Esophagus squamous epithelium (tissue), 5 donors: ENCODE results near the gene HIF1A. TPM values are rescaled to one million over a fixed set of nuclear protein-coding genes. Genes with fewer than 3 reads are reported as not detected.
"Not testable (repeated sequence)": the region's sequence is repeated elsewhere in the genome, so short reads cannot be mapped to it uniquely, and the experiment has no call there.

Experiments used
- DNase-seq: peaks from one replicate; lab custom pipeline; 2025; lab: John Stamatoyannopoulos, UW
- H3K27ac ChIP-seq, 4 donors: fragments of 200-600 bp; sonication (generic); one replicate each; pipeline ENCODE4 v1.5.1; 2016 to 2019; ENCODE audit warnings: mild to moderate bottlenecking in 1 of 4
- H3K27me3 ChIP-seq, 4 donors: fragments of 200-600 bp; sonication (generic); 1 replicate in 3 of 4; 2 replicates in 1 of 4; pipeline versions ENCODE4 v1.5.1 to v1.6.0; 2017 to 2021; ENCODE audit warnings: antibody characterized with exemption in 1 of 4
- H3K36me3 ChIP-seq, 3 donors: fragments of 200-600 bp; sonication (generic); one replicate each; pipeline ENCODE4 v1.5.1; 2016 to 2019
- H3K4me1 ChIP-seq, 3 donors: fragments of 200-600 bp; sonication (generic); one replicate each; pipeline ENCODE4 v1.5.1; 2017 to 2019
- H3K4me3 ChIP-seq, 4 donors: fragments of 200-600 bp; sonication (generic); 1 replicate in 3 of 4; 2 replicates in 1 of 4; pipeline ENCODE4 v1.5.1; 2016 to 2019; ENCODE audit warnings: mild to moderate bottlenecking in 2 of 4, moderate library complexity in 1 of 4
- H3K9me3 ChIP-seq, 3 donors: fragments of 200-600 bp; sonication (generic); one replicate each; pipeline ENCODE4 v1.5.1; 2016 to 2019
- POLR2A ChIP-seq, 4 donors: fragments of 450-650 bp; IDR thresholded peaks; one replicate each; pipeline ENCODE4 v1.6.1; 2017; ENCODE audit warnings: antibody characterized with exemption in 4 of 4, mild to moderate bottlenecking in 4 of 4, moderate library complexity in 3 of 4
- WGBS, 2 donors: methylation state at CpG; one replicate each; pipeline ENCODE4 v1.1.5; 2018; 5-methylcytosine and 5-hydroxymethylcytosine counted together
- intact Hi-C: fragments of 100-400 bp; cut with DNase I; formaldehyde crosslinking; loops from one replicate; pipeline ENCODE4 v1.15.0; 2022
- total RNA-seq, 4 donors: library from RNA; depleted of rRNA; stranded (reverse); fragments of >200 nt; gene quantifications; one replicate each; pipeline ENCODE4 v1.1.0, GENCODE V29; 2016
- TF ChIP-seq, protein P1 (sequence below), 6 experiments: fragments of 450-650 bp in 4 of 6; fragments of 200-600 bp in 2 of 6; sonication (generic) in 2 of 6; IDR thresholded peaks; one replicate each; pipeline ENCODE4 v1.5.1; 2016 to 2019; ENCODE audit warnings: antibody characterized with exemption in 6 of 6, mild to moderate bottlenecking in 4 of 6, moderate library complexity in 4 of 6
- donor health status: DM: yes; HTN: yes; CAD: no.

HIF1A gene
- total RNA-seq, 4 donors from 2014 or later, result 108 to 199 (median 127) TPM

DNA sequence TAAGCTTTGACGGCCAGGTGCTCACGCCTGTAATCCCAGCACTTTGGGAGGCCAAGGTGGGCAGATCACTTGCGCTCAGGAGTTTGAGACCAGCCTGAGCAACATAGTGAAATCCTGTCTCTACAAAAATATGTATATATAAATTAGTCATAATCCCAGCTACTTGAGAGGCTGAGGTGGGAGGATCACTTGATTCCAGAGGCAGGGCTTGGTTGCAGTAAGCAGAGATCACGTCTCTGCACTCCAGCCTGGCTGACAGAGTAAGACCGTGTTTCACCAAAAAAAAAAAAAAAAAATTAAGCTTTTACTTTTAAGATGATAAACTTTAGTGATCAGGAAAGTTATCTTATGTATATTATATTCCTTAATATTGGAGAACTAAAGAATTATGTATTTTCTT is 48.9 kb downstream of the HIF1A start:
- Histone ChIP-seq H3K4me1 (no peaks in the 10 kb centered on the region), H3K9me3 (no peaks in the 10 kb centered on the region), H3K36me3 (peaks cover 3 to 100% (median 27%) of the 10 kb centered on the region in 3 donors), H3K4me3 (no peak overlapping the region), H3K27ac (no peak overlapping the region), H3K27me3 (no peaks in the 10 kb centered on the region)
- no peak for DNase-seq
- TF ChIP-seq POLR2A (IDR thresholded peaks at IDR 0.05), result no peak
- TF ChIP-seq, protein P1, sequence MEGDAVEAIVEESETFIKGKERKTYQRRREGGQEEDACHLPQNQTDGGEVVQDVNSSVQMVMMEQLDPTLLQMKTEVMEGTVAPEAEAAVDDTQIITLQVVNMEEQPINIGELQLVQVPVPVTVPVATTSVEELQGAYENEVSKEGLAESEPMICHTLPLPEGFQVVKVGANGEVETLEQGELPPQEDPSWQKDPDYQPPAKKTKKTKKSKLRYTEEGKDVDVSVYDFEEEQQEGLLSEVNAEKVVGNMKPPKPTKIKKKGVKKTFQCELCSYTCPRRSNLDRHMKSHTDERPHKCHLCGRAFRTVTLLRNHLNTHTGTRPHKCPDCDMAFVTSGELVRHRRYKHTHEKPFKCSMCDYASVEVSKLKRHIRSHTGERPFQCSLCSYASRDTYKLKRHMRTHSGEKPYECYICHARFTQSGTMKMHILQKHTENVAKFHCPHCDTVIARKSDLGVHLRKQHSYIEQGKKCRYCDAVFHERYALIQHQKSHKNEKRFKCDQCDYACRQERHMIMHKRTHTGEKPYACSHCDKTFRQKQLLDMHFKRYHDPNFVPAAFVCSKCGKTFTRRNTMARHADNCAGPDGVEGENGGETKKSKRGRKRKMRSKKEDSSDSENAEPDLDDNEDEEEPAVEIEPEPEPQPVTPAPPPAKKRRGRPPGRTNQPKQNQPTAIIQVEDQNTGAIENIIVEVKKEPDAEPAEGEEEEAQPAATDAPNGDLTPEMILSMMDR (IDR thresholded peaks at IDR 0.05), result no peak
- intact Hi-C loops, result no loop called here
- 82 to 96% methylated on average over 5 of the region's 5 CpGs for WGBS, 2 donors

DNA sequence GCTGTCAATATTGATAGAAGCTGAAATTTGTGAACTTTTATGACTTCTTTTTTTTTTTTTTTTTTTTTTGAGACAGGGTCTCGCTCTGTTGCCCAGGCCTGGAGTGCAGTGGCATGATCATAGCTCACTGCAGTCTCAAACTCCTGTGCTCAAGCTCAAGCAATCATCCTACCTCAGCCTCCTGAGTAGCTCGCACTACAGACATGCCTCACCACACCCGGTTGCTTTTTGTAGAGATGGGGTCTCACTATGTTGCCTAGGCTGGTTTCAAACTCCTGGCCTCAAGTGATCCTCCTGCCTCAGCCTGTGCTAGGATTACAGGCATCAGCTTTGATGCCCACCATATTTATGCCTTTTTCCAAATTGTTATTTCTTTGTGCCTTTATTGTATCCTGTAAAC is 51.0 kb downstream of the HIF1A start:
- Histone ChIP-seq H3K36me3 (peaks cover 3 to 80% (median 20%) of the 10 kb centered on the region in 3 donors), H3K4me1 (peaks cover 0 to 13% (median 5%) of the 10 kb centered on the region in 3 donors)
- DNase-seq, H3K9me3 ChIP-seq, H3K27me3 ChIP-seq, intact Hi-C loops, H3K4me3 ChIP-seq, H3K27ac ChIP-seq: not testable (repeated sequence)
- 89 to 100% methylated on average over 3 of the region's 3 CpGs for WGBS, 2 donors

DNA sequence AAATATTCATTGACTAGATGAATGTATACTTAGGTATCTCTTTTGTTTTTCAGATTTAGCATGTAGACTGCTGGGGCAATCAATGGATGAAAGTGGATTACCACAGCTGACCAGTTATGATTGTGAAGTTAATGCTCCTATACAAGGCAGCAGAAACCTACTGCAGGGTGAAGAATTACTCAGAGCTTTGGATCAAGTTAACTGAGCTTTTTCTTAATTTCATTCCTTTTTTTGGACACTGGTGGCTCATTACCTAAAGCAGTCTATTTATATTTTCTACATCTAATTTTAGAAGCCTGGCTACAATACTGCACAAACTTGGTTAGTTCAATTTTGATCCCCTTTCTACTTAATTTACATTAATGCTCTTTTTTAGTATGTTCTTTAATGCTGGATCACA is 51.6 kb downstream of the HIF1A start:
- no peaks in the 10 kb centered on the region for H3K27me3 ChIP-seq
- no peak for DNase-seq
- H3K27ac ChIP-seq, result no peak overlapping the region
- no peak overlapping the region for H3K4me3 ChIP-seq
- no peak for TF ChIP-seq POLR2A (IDR thresholded peaks at IDR 0.05)
- TF ChIP-seq, protein P1 (IDR thresholded peaks at IDR 0.05), result no peak
- intact Hi-C loops, result no loop called here
- peaks cover 0 to 19% (median 5%) of the 10 kb centered on the region in 3 donors for H3K4me1 ChIP-seq
- H3K36me3 ChIP-seq, result peaks cover 3 to 74% (median 19%) of the 10 kb centered on the region in 3 donors
- no peaks in the 10 kb centered on the region for H3K9me3 ChIP-seq

DNA sequence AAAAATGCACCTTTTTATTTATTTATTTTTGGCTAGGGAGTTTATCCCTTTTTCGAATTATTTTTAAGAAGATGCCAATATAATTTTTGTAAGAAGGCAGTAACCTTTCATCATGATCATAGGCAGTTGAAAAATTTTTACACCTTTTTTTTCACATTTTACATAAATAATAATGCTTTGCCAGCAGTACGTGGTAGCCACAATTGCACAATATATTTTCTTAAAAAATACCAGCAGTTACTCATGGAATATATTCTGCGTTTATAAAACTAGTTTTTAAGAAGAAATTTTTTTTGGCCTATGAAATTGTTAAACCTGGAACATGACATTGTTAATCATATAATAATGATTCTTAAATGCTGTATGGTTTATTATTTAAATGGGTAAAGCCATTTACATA is 52.0 kb downstream of the HIF1A start:
- Histone ChIP-seq H3K27ac (no peak overlapping the region), H3K36me3 (peaks cover under 1 to 70% (median 14%) of the 10 kb centered on the region in 3 donors), H3K9me3 (no peaks in the 10 kb centered on the region), H3K27me3 (no peaks in the 10 kb centered on the region), H3K4me1 (peaks cover 0 to 23% (median 6%) of the 10 kb centered on the region in 3 donors), H3K4me3 (no peak overlapping the region)
- TF ChIP-seq, protein P1 (IDR thresholded peaks at IDR 0.05), result no peak
- TF ChIP-seq POLR2A (IDR thresholded peaks at IDR 0.05), result no peak
- 77 to 81% methylated on average over 3 of the region's 3 CpGs for WGBS, 2 donors
- intact Hi-C loops, result no loop called here
- DNase-seq, result no peak

DNA sequence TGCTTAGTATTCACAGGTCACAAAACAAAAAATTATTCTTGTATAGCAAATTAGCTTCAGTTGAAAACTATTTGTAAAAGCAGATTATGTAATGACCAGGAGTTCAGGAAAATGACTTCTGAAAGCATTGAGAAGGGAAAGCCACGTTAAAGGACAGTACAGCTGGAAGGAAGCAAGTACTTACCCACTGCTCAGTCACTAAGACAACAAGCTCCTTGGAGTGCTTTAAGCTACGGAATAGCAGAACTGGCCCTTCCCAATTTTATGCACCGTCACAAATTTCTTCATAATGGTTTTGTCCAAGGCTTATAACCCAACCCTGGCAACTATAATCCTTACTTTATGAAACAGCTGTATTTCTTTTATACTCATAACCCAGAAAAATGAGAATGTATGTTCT is 54.0 kb downstream of the HIF1A start:
- no peak for TF ChIP-seq POLR2A (IDR thresholded peaks at IDR 0.05)
- TF ChIP-seq, protein P1 (IDR thresholded peaks at IDR 0.05), result no peak
- peak overlapping the region in 2 of 4 donors; percentile 92 to 94 for H3K27ac ChIP-seq
- H3K4me3 ChIP-seq, result peak overlapping the region in 1 of 4 donors; percentile 61
- no peak for DNase-seq
- H3K4me1 ChIP-seq, result peaks cover 0 to 30% (median 8%) of the 10 kb centered on the region in 3 donors
- WGBS, 2 donors, result 54 to 57% methylated on average over 3 of the region's 3 CpGs
- intact Hi-C loops, result no loop called here
- H3K9me3 ChIP-seq, result no peaks in the 10 kb centered on the region
- no peaks in the 10 kb centered on the region for H3K27me3 ChIP-seq
- H3K36me3 ChIP-seq, result peaks cover 0 to 51% (median 14%) of the 10 kb centered on the region in 3 donors

DNA sequence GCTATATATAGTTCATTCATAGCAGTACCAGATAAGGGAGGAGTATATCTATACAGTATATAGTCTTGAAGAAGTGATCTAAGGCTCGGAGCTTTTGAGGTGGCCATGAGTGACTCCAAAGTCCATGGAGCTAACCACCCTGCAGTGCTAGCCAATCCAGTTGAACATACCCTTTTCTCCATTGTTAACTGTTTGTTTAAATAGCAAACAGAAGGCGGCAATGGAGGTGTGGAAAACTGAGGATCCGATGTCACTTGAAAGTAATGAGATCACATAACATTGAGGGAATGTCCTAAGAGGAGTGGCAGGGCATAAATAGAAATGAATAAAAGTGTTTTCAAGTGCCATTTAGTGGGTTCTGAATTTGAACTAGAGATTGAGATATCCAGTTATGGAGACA is 54.6 kb downstream of the HIF1A start:
- WGBS, 2 donors, result 72 to 80% methylated on average over 3 of the region's 3 CpGs
- DNase-seq, result no peak
- Histone ChIP-seq H3K27me3 (no peaks in the 10 kb centered on the region), H3K36me3 (peaks cover 0 to 44% (median 14%) of the 10 kb centered on the region in 3 donors), H3K27ac (peak overlapping the region; percentile 6 to 94 (median 52)), H3K4me3 (peak overlapping the region in 2 of 4 donors; percentile 61), H3K4me1 (peaks cover 0 to 30% (median 8%) of the 10 kb centered on the region in 3 donors), H3K9me3 (no peaks in the 10 kb centered on the region)
- TF ChIP-seq, protein P1 (IDR thresholded peaks at IDR 0.05), result no peak
- TF ChIP-seq POLR2A (IDR thresholded peaks at IDR 0.05), result no peak
- intact Hi-C loops, result no loop called here
